A549 (cell line): ENCODE data around the gene CA10.

Source experiments
- CHD2 ChIP-seq: fragments of 150-350 bp; IDR thresholded peaks from 2 replicates; pipeline ENCODE4 v1.6.1; 2014; ENCODE audit warnings: low read length; ENCODE audit not compliant: partially characterized antibody
- POLR2A ChIP-seq: IDR thresholded peaks from 2 replicates; pipeline ENCODE4 v1.6.1; 2012; ENCODE audit warnings: mild to moderate bottlenecking, low read length
- RAD21 ChIP-seq, 2 experiments: fragments of >200 bp in 1 of 2; sonication (Bioruptor Twin) in 1 of 2; formaldehyde crosslinking in 1 of 2; IDR thresholded peaks in 1 of 2; conservative IDR thresholded peaks in 1 of 2; 2 replicates in 1 of 2; 3 replicates in 1 of 2; pipeline ENCODE4 v1.6.1; 2012 to 2018; ENCODE audit warnings: inconsistent platforms in 1 of 2
- TF ChIP-seq, protein P1 (sequence below): fragments of >200 bp; sonication (Bioruptor Twin); formaldehyde crosslinking; IDR thresholded peaks from 3 replicates; pipeline ENCODE4 v1.5.1; 2016

DNA sequence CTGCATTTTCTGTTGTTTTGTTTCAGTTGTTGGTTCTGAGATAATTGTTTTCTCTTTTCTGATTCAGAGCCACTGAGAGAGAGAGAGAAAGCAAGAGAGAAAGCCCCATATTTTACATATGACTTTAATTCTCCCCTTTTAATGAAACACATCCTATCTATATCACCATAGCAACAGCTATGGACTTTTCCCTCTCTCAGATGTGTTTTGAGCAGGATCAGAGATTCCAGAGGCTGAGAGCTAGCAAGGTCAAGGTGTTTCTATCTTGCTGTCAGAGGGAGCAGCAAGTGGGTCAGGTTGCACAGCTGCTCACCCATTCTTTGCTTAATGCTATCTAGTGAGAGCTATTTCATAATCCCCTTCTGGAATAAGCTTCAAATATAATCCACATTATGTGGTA, 415.9 kb downstream of the CA10 start:
- no peak for TF ChIP-seq RAD21 (conservative IDR thresholded peaks at IDR 0.05 in 1 of 2, IDR thresholded peaks at IDR 0.05 in 1 of 2)
- TF ChIP-seq, protein P1, sequence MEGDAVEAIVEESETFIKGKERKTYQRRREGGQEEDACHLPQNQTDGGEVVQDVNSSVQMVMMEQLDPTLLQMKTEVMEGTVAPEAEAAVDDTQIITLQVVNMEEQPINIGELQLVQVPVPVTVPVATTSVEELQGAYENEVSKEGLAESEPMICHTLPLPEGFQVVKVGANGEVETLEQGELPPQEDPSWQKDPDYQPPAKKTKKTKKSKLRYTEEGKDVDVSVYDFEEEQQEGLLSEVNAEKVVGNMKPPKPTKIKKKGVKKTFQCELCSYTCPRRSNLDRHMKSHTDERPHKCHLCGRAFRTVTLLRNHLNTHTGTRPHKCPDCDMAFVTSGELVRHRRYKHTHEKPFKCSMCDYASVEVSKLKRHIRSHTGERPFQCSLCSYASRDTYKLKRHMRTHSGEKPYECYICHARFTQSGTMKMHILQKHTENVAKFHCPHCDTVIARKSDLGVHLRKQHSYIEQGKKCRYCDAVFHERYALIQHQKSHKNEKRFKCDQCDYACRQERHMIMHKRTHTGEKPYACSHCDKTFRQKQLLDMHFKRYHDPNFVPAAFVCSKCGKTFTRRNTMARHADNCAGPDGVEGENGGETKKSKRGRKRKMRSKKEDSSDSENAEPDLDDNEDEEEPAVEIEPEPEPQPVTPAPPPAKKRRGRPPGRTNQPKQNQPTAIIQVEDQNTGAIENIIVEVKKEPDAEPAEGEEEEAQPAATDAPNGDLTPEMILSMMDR, result no peak
- no peak for TF ChIP-seq POLR2A
- TF ChIP-seq CHD2, result no peak
